SK-N-SH treated with all-trans-retinoic acid at 6 μM for 48 hours (cell line): ENCODE measurements around the gene CHAF1A.

Experiments
- ATAC-seq: fragments of 200-7000 bp; cut with Tn5 transposase; 3 replicates; pipeline ENCODE4 v1.9.1; 2020; ENCODE audit warnings: mild to moderate bottlenecking, moderate library complexity
- ARNTL ChIP-seq: fragments of 450-650 bp; formaldehyde crosslinking; IDR thresholded peaks from 2 replicates; pipeline ENCODE4 v1.5.0; 2020; ENCODE audit warnings: low read depth, mild to moderate bottlenecking, moderate library complexity, borderline replicate concordance
- BACH2 ChIP-seq: fragments of 250-450 bp; sonication (Bioruptor Pico); IDR thresholded peaks from 2 replicates; pipeline ENCODE4 v1.9.0; 2021; ENCODE audit warnings: mild to moderate bottlenecking, borderline replicate concordance
- CREB5 ChIP-seq: fragments of 250-450 bp; sonication (Bioruptor Pico); IDR thresholded peaks from 2 replicates; pipeline ENCODE4 v1.5.1; 2020; ENCODE audit warnings: low read depth, mild to moderate bottlenecking, moderate library complexity
- CSDC2 ChIP-seq: fragments of 250-450 bp; sonication (Bioruptor Pico); IDR thresholded peaks from 2 replicates; pipeline ENCODE4 v1.5.0; 2020; ENCODE audit warnings: mild to moderate bottlenecking, moderate library complexity
- CSRNP3 ChIP-seq: fragments of 250-450 bp; sonication (Bioruptor Pico); IDR thresholded peaks from 2 replicates; pipeline ENCODE4 v1.5.1; 2021; ENCODE audit warnings: mild to moderate bottlenecking, moderate library complexity
- GLIS3 ChIP-seq: fragments of 250-450 bp; sonication (Bioruptor Pico); IDR thresholded peaks from 2 replicates; pipeline ENCODE4 v1.5.0; 2020; ENCODE audit warnings: mild to moderate bottlenecking, moderate library complexity
- ISL1 ChIP-seq: fragments of 250-450 bp; sonication (Bioruptor Pico); IDR thresholded peaks from 2 replicates; pipeline ENCODE4 v2.1.2; 2022; ENCODE audit warnings: mild to moderate bottlenecking, moderate library complexity
- OSR1 ChIP-seq: fragments of 250-450 bp; sonication (Bioruptor Pico); IDR thresholded peaks from 2 replicates; pipeline ENCODE4 v1.8.0; 2022; ENCODE audit warnings: moderate library complexity, mild to moderate bottlenecking, inconsistent platforms
- PATZ1 ChIP-seq: fragments of 250-450 bp; sonication (Bioruptor Pico); IDR thresholded peaks from 2 replicates; pipeline ENCODE4 v1.8.0; 2020; ENCODE audit warnings: mild to moderate bottlenecking, moderate library complexity, borderline replicate concordance
- POU6F1 ChIP-seq: fragments of 250-450 bp; sonication (Bioruptor Pico); IDR thresholded peaks from 2 replicates; pipeline ENCODE4 v1.8.0; 2021; ENCODE audit warnings: low read depth, mild to moderate bottlenecking, moderate library complexity, borderline replicate concordance
- PPARA ChIP-seq: fragments of 250-450 bp; sonication (Bioruptor Pico); IDR thresholded peaks from 2 replicates; pipeline ENCODE4 v1.5.0; 2020; ENCODE audit warnings: mild to moderate bottlenecking, borderline replicate concordance
- RARB ChIP-seq: fragments of 250-450 bp; sonication (Bioruptor Pico); IDR thresholded peaks from 2 replicates; pipeline ENCODE4 v1.8.0; 2021; ENCODE audit warnings: mild to moderate bottlenecking, moderate library complexity
- SNAI2 ChIP-seq: fragments of 250-450 bp; sonication (Bioruptor Pico); IDR thresholded peaks from 2 replicates; pipeline ENCODE4 v1.5.0; 2020; ENCODE audit warnings: mild to moderate bottlenecking, moderate library complexity
- TOX ChIP-seq: fragments of 250-450 bp; sonication (Bioruptor Pico); IDR thresholded peaks from 2 replicates; pipeline ENCODE4 v1.8.0; 2021; ENCODE audit warnings: mild to moderate bottlenecking, moderate library complexity, borderline replicate concordance
- TSHZ2 ChIP-seq: fragments of 250-450 bp; sonication (Bioruptor Pico); IDR thresholded peaks from 2 replicates; pipeline ENCODE4 v1.5.0; 2020; ENCODE audit warnings: mild to moderate bottlenecking, moderate library complexity
- ZFP3 ChIP-seq: fragments of 250-450 bp; sonication (Bioruptor Pico); IDR thresholded peaks from 2 replicates; pipeline ENCODE4 v1.5.0; 2020; ENCODE audit warnings: mild to moderate bottlenecking, moderate library complexity
- ZNF70 ChIP-seq: fragments of 450-650 bp; formaldehyde crosslinking; IDR thresholded peaks from 2 replicates; pipeline ENCODE4 v1.5.0; 2020; ENCODE audit warnings: mild to moderate bottlenecking, moderate library complexity

The CHAF1A gene

GRCh38 chr19:4488496-4488895 lies 86.1 kb downstream of the CHAF1A start:
- ATAC-seq: no peak
- no peak for TF ChIP-seq ARNTL (CRISPR knock-in tag)
- TF ChIP-seq ISL1 (CRISPR knock-in tag): no peak
- no peak for TF ChIP-seq ZNF70 (CRISPR knock-in tag)
- no peak for TF ChIP-seq RARB
- no peak for TF ChIP-seq PPARA (CRISPR knock-in tag)
- no peak for TF ChIP-seq BACH2
- TF ChIP-seq TOX: no peak
- TF ChIP-seq SNAI2 (CRISPR knock-in tag): no peak
- no peak for TF ChIP-seq POU6F1

- TF ChIP-seq PATZ1 (CRISPR knock-in tag): no peak
- no peak for TF ChIP-seq CSRNP3 (CRISPR knock-in tag)
- TF ChIP-seq GLIS3 (CRISPR knock-in tag): no peak
- TF ChIP-seq OSR1: no peak
- TF ChIP-seq ZFP3 (CRISPR knock-in tag): no peak
- no peak for TF ChIP-seq ARNTL (CRISPR knock-in tag)
- TF ChIP-seq TOX: no peak
- TF ChIP-seq TSHZ2 (CRISPR knock-in tag): no peak
- no peak for TF ChIP-seq BACH2
- no peak for TF ChIP-seq CSDC2 (CRISPR knock-in tag)
- no peak for TF ChIP-seq CREB5 (CRISPR knock-in tag)
- no peak for TF ChIP-seq SNAI2 (CRISPR knock-in tag)
- TF ChIP-seq, all 23 proteins: peak for 0
- ATAC-seq: no peak
These were observed 89.0 kb downstream of the CHAF1A start for GRCh38 chr19:4491446-4491845.

- TF ChIP-seq SNAI2 (CRISPR knock-in tag): no peak
- no peak for ATAC-seq
These were observed 90.1 kb downstream of the CHAF1A start for GRCh38 chr19:4492337-4493103.
